Smooth muscle cell (in vitro differentiated cells): ENCODE measurements around the gene HS6ST3. TPM values are rescaled to one million over a fixed set of nuclear protein-coding genes. Genes with fewer than 3 reads are reported as not detected.

Source experiments
- DNase-seq: peaks from one replicate; lab custom pipeline; 2025; ENCODE audit not compliant: unreplicated experiment; lab: John Stamatoyannopoulos, UW
- H2AFZ ChIP-seq: fragments of 200-600 bp; sonication (generic); 2 replicates; pipeline ENCODE4 v1.6.0; 2016; ENCODE audit warnings: antibody characterized with exemption, low read depth, mild to moderate bottlenecking
- H3F3A ChIP-seq: fragments of 200-600 bp; sonication (generic); 2 replicates; pipeline ENCODE4 v1.6.0; 2017; ENCODE audit warnings: antibody characterized with exemption, low read depth
- H3K27ac ChIP-seq: fragments of 200-600 bp; sonication (generic); 2 replicates; pipeline ENCODE4 v1.5.1; 2016; ENCODE audit warnings: low read depth, mild to moderate bottlenecking
- H3K27me3 ChIP-seq: fragments of 200-600 bp; sonication (generic); 2 replicates; pipeline ENCODE4 v1.6.1; 2016; ENCODE audit warnings: low read depth, mild to moderate bottlenecking
- H3K36me3 ChIP-seq: fragments of 200-600 bp; sonication (generic); 2 replicates; pipeline ENCODE4 v1.5.1; 2016; ENCODE audit warnings: low read depth
- H3K4me1 ChIP-seq: fragments of 200-600 bp; sonication (generic); 2 replicates; pipeline ENCODE4 v1.5.1; 2016; ENCODE audit warnings: low read depth
- H3K4me2 ChIP-seq: fragments of 200-600 bp; sonication (generic); 2 replicates; pipeline ENCODE4 v1.6.0; 2016; ENCODE audit warnings: mild to moderate bottlenecking
- H3K4me3 ChIP-seq: fragments of 200-600 bp; sonication (generic); 2 replicates; pipeline ENCODE4 v1.5.1; 2016; ENCODE audit warnings: mild to moderate bottlenecking
- H3K79me2 ChIP-seq: fragments of 200-600 bp; sonication (generic); 2 replicates; pipeline ENCODE4 v1.6.0; 2016; ENCODE audit warnings: low read depth, mild to moderate bottlenecking
- H3K9ac ChIP-seq: fragments of 200-600 bp; sonication (generic); 2 replicates; pipeline ENCODE4 v1.6.0; 2016; ENCODE audit warnings: low read depth
- H3K9me3 ChIP-seq: fragments of 200-600 bp; sonication (generic); replicated peaks from 2 replicates; pipeline ENCODE4 v1.5.1; 2016; ENCODE audit warnings: low read depth
- H4K20me1 ChIP-seq: fragments of 200-600 bp; sonication (generic); 2 replicates; pipeline ENCODE4 v1.6.0; 2016; ENCODE audit warnings: low read depth
- CTCF ChIP-seq: fragments of 200-600 bp; sonication (generic); IDR thresholded peaks from 2 replicates; pipeline ENCODE4 v1.5.1; 2017; ENCODE audit warnings: borderline replicate concordance, mild to moderate bottlenecking, antibody characterized with exemption; ENCODE audit not compliant: insufficient read depth, poor library complexity, severe bottlenecking
- WGBS: methylation state at CpG from one replicate; pipeline ENCODE4 v1.1.7; 2016; ENCODE audit warnings: low lambda C conversion rate; 5-methylcytosine and 5-hydroxymethylcytosine counted together
- polyA plus RNA-seq: library from polyadenylated mRNA; unstranded; fragments of >200 nt; fragmentation: Nextera tagmentation; extraction: Ambion mirVana; gene quantifications from 2 replicates; pipeline ENCODE4 v1.2.1, GENCODE V29; 2016
- total RNA-seq: library from RNA; depleted of rRNA; stranded (reverse); fragments of >200 nt; gene quantifications from 2 replicates; pipeline ENCODE4 v1.2.3, GENCODE V29; 2014

Gene HS6ST3
- total and polyA plus RNA-seq, 2 experiments from 2014 or later: 0.09 TPM; not detected in 1

- H3K4me3 ChIP-seq: no peak overlapping the region
- H4K20me1 ChIP-seq: no peaks in the 10 kb centered on the region
- 54% methylated on average over 1 of the region's 1 CpG for WGBS
- H3K79me2 ChIP-seq: no peaks in the 10 kb centered on the region
- H3K36me3 ChIP-seq: no peaks in the 10 kb centered on the region
- no peak for TF ChIP-seq CTCF
- no peaks in the 10 kb centered on the region for H3F3A ChIP-seq
- H3K9me3 ChIP-seq: no peaks in the 10 kb centered on the region
- no peak overlapping the region for H2AFZ ChIP-seq
- H3K27me3 ChIP-seq: no peaks in the 10 kb centered on the region
- no peaks in the 10 kb centered on the region for H3K4me1 ChIP-seq
- no peak overlapping the region for H3K4me2 ChIP-seq
- H3K27ac ChIP-seq: no peak overlapping the region
- no peak overlapping the region for H3K9ac ChIP-seq
- DNase-seq: no peak
Measured at GRCh38 chr13:96797136-96797535, 707.2 kb downstream of the HS6ST3 start.

- DNase-seq: no peak
- no peak for TF ChIP-seq CTCF
- Histone ChIP-seq H3K4me1 (no peaks in the 10 kb centered on the region), H3K27ac (no peak overlapping the region), H3K36me3 (no peaks in the 10 kb centered on the region), H3K4me3 (no peak overlapping the region), H2AFZ (no peak overlapping the region), H3K9me3 (no peaks in the 10 kb centered on the region), H4K20me1 (no peaks in the 10 kb centered on the region), H3K79me2 (no peaks in the 10 kb centered on the region), H3K9ac (no peak overlapping the region), H3K4me2 (no peak overlapping the region), H3F3A (no peaks in the 10 kb centered on the region), H3K27me3 (no peaks in the 10 kb centered on the region)
- WGBS: 94% methylated on average over 3 of the region's 3 CpGs
Measured at GRCh38 chr13:96803456-96804100, 713.7 kb downstream of the HS6ST3 start.

- H3K9ac ChIP-seq: no peak overlapping the region
- peak overlapping the region; percentile 39 for H3K4me2 ChIP-seq
- H2AFZ ChIP-seq: no peak overlapping the region
- no peaks in the 10 kb centered on the region for H3F3A ChIP-seq
- H3K27me3 ChIP-seq: no peaks in the 10 kb centered on the region
- 91% methylated on average over 6 of the region's 6 CpGs for WGBS
- H3K79me2 ChIP-seq: no peaks in the 10 kb centered on the region
- no peak for TF ChIP-seq CTCF
- H3K36me3 ChIP-seq: no peaks in the 10 kb centered on the region
- no peaks in the 10 kb centered on the region for H4K20me1 ChIP-seq
- no peaks in the 10 kb centered on the region for H3K4me1 ChIP-seq
- no peak overlapping the region for H3K27ac ChIP-seq
- no peaks in the 10 kb centered on the region for H3K9me3 ChIP-seq
- H3K4me3 ChIP-seq: no peak overlapping the region
- no peak for DNase-seq
Measured at GRCh38 chr13:96804174-96804573, 714.3 kb downstream of the HS6ST3 start.

- H3K27me3 ChIP-seq: no peaks in the 10 kb centered on the region
- no peaks in the 10 kb centered on the region for H3K36me3 ChIP-seq
- no peaks in the 10 kb centered on the region for H3K9me3 ChIP-seq
- DNase-seq: no peak
- no peaks in the 10 kb centered on the region for H3K79me2 ChIP-seq
- no peak overlapping the region for H3K4me3 ChIP-seq
- no peak overlapping the region for H3K27ac ChIP-seq
- 69% methylated on average over 3 of the region's 3 CpGs for WGBS
- no peaks in the 10 kb centered on the region for H3F3A ChIP-seq
- no peak overlapping the region for H3K9ac ChIP-seq
- H3K4me1 ChIP-seq: no peaks in the 10 kb centered on the region
- H4K20me1 ChIP-seq: no peaks in the 10 kb centered on the region
- no peak for TF ChIP-seq CTCF
- H3K4me2 ChIP-seq: no peak overlapping the region
- H2AFZ ChIP-seq: no peak overlapping the region
Measured at GRCh38 chr13:96806746-96807145, 716.8 kb downstream of the HS6ST3 start.
